HPDE6-E6E7 (cell line): ENCODE results near the gene MYOM1.
"Not testable (repeated sequence)": the region's sequence is repeated elsewhere in the genome, so short reads cannot be mapped to it uniquely, and the experiment has no call there.

ENCODE experiments used
- DNase-seq: peaks from one replicate; pipeline ENCODE4 v3.0.0; 2011; ENCODE audit warnings: missing footprints; ENCODE audit errors: extremely low spot score

The MYOM1 gene

GRCh38 chr18:3058328-3059191 is 161.2 kb downstream of the MYOM1 start:
- no peak for DNase-seq

GRCh38 chr18:3057526-3057925 is 162.2 kb downstream of the MYOM1 start:
- DNase-seq, result no peak

- DNase-seq, result no peak
Observed at GRCh38 chr18:3056311-3056710, 163.5 kb downstream of the MYOM1 start.

- DNase-seq, result no peak
Observed at GRCh38 chr18:3055816-3056215, 164.0 kb downstream of the MYOM1 start.

GRCh38 chr18:3055186-3055728 is 164.5 kb downstream of the MYOM1 start:
- no peak for DNase-seq

GRCh38 chr18:3054780-3055179 is 165.0 kb downstream of the MYOM1 start:
- DNase-seq, result no peak

GRCh38 chr18:3054214-3054613 is 165.6 kb downstream of the MYOM1 start:
- DNase-seq, result no peak

GRCh38 chr18:3053081-3053480 is 166.7 kb downstream of the MYOM1 start:
- DNase-seq, result no peak

GRCh38 chr18:3052411-3052758 is 167.4 kb downstream of the MYOM1 start:
- DNase-seq, result no peak

- DNase-seq, result no peak
Observed at GRCh38 chr18:3051718-3052410, 167.9 kb downstream of the MYOM1 start.

GRCh38 chr18:3049897-3050454 is 169.8 kb downstream of the MYOM1 start:
- not testable (repeated sequence) for DNase-seq

- no peak for DNase-seq
Observed at GRCh38 chr18:3048820-3049349, 170.9 kb downstream of the MYOM1 start.

GRCh38 chr18:3048121-3048520 is 171.6 kb downstream of the MYOM1 start:
- DNase-seq, result no peak

- no peak for DNase-seq
Observed at GRCh38 chr18:3046216-3046808, 173.5 kb downstream of the MYOM1 start.

GRCh38 chr18:3044931-3045698 is 174.7 kb downstream of the MYOM1 start:
- no peak for DNase-seq

- no peak for DNase-seq
Observed at GRCh38 chr18:3042379-3042778, 177.4 kb downstream of the MYOM1 start.

GRCh38 chr18:3041843-3042242 is 177.9 kb downstream of the MYOM1 start:
- DNase-seq, result no peak

GRCh38 chr18:3040881-3041280 is 178.9 kb downstream of the MYOM1 start:
- no peak for DNase-seq

- DNase-seq, result no peak
Observed at GRCh38 chr18:3040173-3040572, 179.6 kb downstream of the MYOM1 start.

- peak; percentile 88 for DNase-seq
Observed at GRCh38 chr18:3037423-3037915, 182.3 kb downstream of the MYOM1 start.

GRCh38 chr18:3036108-3036507 is 183.7 kb downstream of the MYOM1 start:
- DNase-seq, result no peak
